H1 (cell line): ENCODE data around the gene DXO. TPM values are rescaled to one million over a fixed set of nuclear protein-coding genes. Genes with fewer than 3 reads are reported as not detected.

Experiments used
- CTCF ChIA-PET: fragments of 300-600 bp; sonication (Branson Sonifier 250); formaldehyde crosslinking; loops from one replicate; lab custom pipeline; 2021; ENCODE audit not compliant: partially characterized antibody; lab: Charles Lee
- POLR2A ChIA-PET: fragments of 300-600 bp; sonication (Branson Sonifier 250); formaldehyde crosslinking; loops from one replicate; lab custom pipeline; 2021; ENCODE audit warnings: inconsistent platforms; ENCODE audit not compliant: partially characterized antibody; lab: Charles Lee
- DNase-seq, 2 experiments: peaks; one replicate each; pipeline versions ENCODE4 v3.0.0 to v3.0.0-alpha.2; 2010 to 2022; ENCODE audit warnings: low spot score in 2 of 2, low read depth in 1 of 2, mixed read lengths in 1 of 2
- FAIRE-seq: peaks from 2 replicates; lab custom pipeline; 2011; peaks lifted over from hg19 to GRCh38; lab: Jason Lieb, UNC
- H2AFZ ChIP-seq: 2 replicates; pipeline ENCODE4 v1.8.1; 2012; ENCODE audit warnings: low read length, inconsistent platforms
- H2AK5ac ChIP-seq: 2 replicates; pipeline ENCODE4 v1.6.1; 2013; ENCODE audit warnings: low read depth, low read length
- H2BK120ac ChIP-seq: replicated peaks from 2 replicates; pipeline ENCODE3; 2013; ENCODE audit warnings: low read depth, low read length, inconsistent platforms
- H2BK12ac ChIP-seq: 2 replicates; pipeline ENCODE4 v1.6.1; 2013; ENCODE audit warnings: low read depth, low read length
- H2BK15ac ChIP-seq: 2 replicates; pipeline ENCODE4 v1.6.1; 2013; ENCODE audit warnings: low read length
- H2BK20ac ChIP-seq: 2 replicates; pipeline ENCODE4 v1.6.1; 2013; ENCODE audit warnings: low read length
- H2BK5ac ChIP-seq: 2 replicates; pipeline ENCODE4 v1.6.1; 2013; ENCODE audit warnings: low read depth, low read length
- H3K14ac ChIP-seq: 2 replicates; pipeline ENCODE4 v1.6.1; 2013; ENCODE audit warnings: inconsistent platforms; ENCODE audit not compliant: insufficient read length
- H3K18ac ChIP-seq: 2 replicates; pipeline ENCODE4 v1.6.1; 2013; ENCODE audit warnings: low read length; ENCODE audit errors: extremely low read depth
- H3K23ac ChIP-seq: 2 replicates; pipeline ENCODE4 v1.6.1; 2013; ENCODE audit warnings: inconsistent platforms; ENCODE audit not compliant: insufficient read length
- H3K23me2 ChIP-seq: 2 replicates; pipeline ENCODE4 v1.6.1; 2013; ENCODE audit warnings: low read depth, low read length
- H3K27ac ChIP-seq: 2 replicates; pipeline ENCODE4 v1.6.1; 2011; ENCODE audit warnings: low read depth, low read length, inconsistent platforms
- H3K27me3 ChIP-seq, 4 experiments: replicated peaks in 1 of 4; 1 replicate in 1 of 4; 2 replicates in 3 of 4; pipeline versions ENCODE4 v1.6.1 to v1.8.1; 2011 to 2013; ENCODE audit warnings: low read length in 3 of 4, mild to moderate bottlenecking in 3 of 4, inconsistent platforms in 2 of 4, mixed read lengths in 2 of 4, moderate library complexity in 1 of 4; ENCODE audit not compliant: control insufficient read depth in 3 of 4, insufficient read depth in 3 of 4; ENCODE audit errors: extremely low read depth in 1 of 4
- H3K36me3 ChIP-seq, 4 experiments: 2 replicates each; pipeline versions ENCODE4 v1.6.1 to v1.8.1; 2011 to 2013; ENCODE audit warnings: mild to moderate bottlenecking in 4 of 4, low read length in 3 of 4, moderate library complexity in 2 of 4, control low read depth in 1 of 4, inconsistent platforms in 1 of 4; ENCODE audit not compliant: insufficient read depth in 4 of 4, control insufficient read depth in 2 of 4
- H3K4ac ChIP-seq: replicated peaks from 2 replicates; pipeline ENCODE3; 2013; ENCODE audit warnings: low read length, low read depth, mixed read lengths, inconsistent platforms; ENCODE audit not compliant: insufficient read length
- H3K4me1 ChIP-seq, 4 experiments: replicated peaks in 1 of 4; 1 replicate in 1 of 4; 2 replicates in 3 of 4; pipeline versions ENCODE4 v1.6.1 to v1.8.1; 2011 to 2013; ENCODE audit warnings: low read length in 3 of 4, inconsistent platforms in 2 of 4, mixed read lengths in 1 of 4; ENCODE audit not compliant: insufficient read depth in 4 of 4, control insufficient read depth in 3 of 4
- H3K4me2 ChIP-seq, 2 experiments: 2 replicates each; pipeline versions ENCODE4 v1.6.1 to v1.8.1; 2011 to 2013; ENCODE audit warnings: low read depth in 2 of 2, low read length in 2 of 2, control low read depth in 1 of 2, inconsistent platforms in 1 of 2, mild to moderate bottlenecking in 1 of 2; ENCODE audit not compliant: insufficient read depth in 1 of 2
- H3K4me3 ChIP-seq, 4 experiments: fragments of 200-600, 300-600 bp in 1 of 4; sonication (generic), shearing (Covaris generic), sonication (Bioruptor Twin) in 1 of 4; 2 replicates each; pipeline versions ENCODE4 v1.5.1 to v1.8.1; 2011 to 2016; ENCODE audit warnings: low read length in 4 of 4, low read depth in 3 of 4, control low read depth in 2 of 4, inconsistent platforms in 2 of 4, mild to moderate bottlenecking in 2 of 4, mixed read lengths in 1 of 4, moderate library complexity in 1 of 4; ENCODE audit not compliant: insufficient read depth in 2 of 4; ENCODE audit errors: extremely low read depth in 1 of 4
- H3K56ac ChIP-seq: replicated peaks from 2 replicates; pipeline ENCODE3; 2013; ENCODE audit warnings: low read depth, mild to moderate bottlenecking, mixed read lengths, low read length, inconsistent platforms; ENCODE audit not compliant: insufficient read length
- H3K79me1 ChIP-seq: 2 replicates; pipeline ENCODE4 v1.6.1; 2013; ENCODE audit warnings: low read depth, low read length, control low read depth
- H3K79me2 ChIP-seq, 2 experiments: 2 replicates each; pipeline versions ENCODE4 v1.6.1 to v1.8.1; 2012 to 2013; ENCODE audit warnings: low read length in 2 of 2, mild to moderate bottlenecking in 2 of 2, inconsistent platforms in 1 of 2; ENCODE audit not compliant: insufficient read depth in 2 of 2, control insufficient read depth in 1 of 2
- H3K9ac ChIP-seq, 4 experiments: replicated peaks in 1 of 4; 1 replicate in 1 of 4; 2 replicates in 3 of 4; pipeline versions ENCODE4 v1.6.1 to v1.8.1; 2011 to 2013; ENCODE audit warnings: low read depth in 3 of 4, low read length in 3 of 4, control low read depth in 2 of 4, mild to moderate bottlenecking in 2 of 4, moderate library complexity in 2 of 4, inconsistent platforms in 1 of 4; ENCODE audit errors: extremely low read depth in 1 of 4
- H3K9me3 ChIP-seq, 2 experiments: 2 replicates each; pipeline versions ENCODE4 v1.6.1 to v1.8.1; 2012 to 2013; ENCODE audit warnings: mild to moderate bottlenecking in 2 of 2, moderate library complexity in 2 of 2, control low read depth in 1 of 2, inconsistent platforms in 1 of 2, low read depth in 1 of 2, low read length in 1 of 2, mixed read lengths in 1 of 2; ENCODE audit not compliant: insufficient read depth in 2 of 2
- H4K20me1 ChIP-seq, 2 experiments: replicated peaks in 1 of 2; 2 replicates each; pipeline versions ENCODE3 to v1.8.1; 2011 to 2013; ENCODE audit warnings: inconsistent platforms in 2 of 2, low read length in 2 of 2, mild to moderate bottlenecking in 1 of 2; ENCODE audit not compliant: insufficient read depth in 2 of 2, control insufficient read depth in 1 of 2
- H4K5ac ChIP-seq: 2 replicates; pipeline ENCODE4 v1.6.1; 2013; ENCODE audit warnings: low read length, low read depth, mixed read lengths, inconsistent platforms; ENCODE audit not compliant: insufficient read length
- H4K8ac ChIP-seq: 2 replicates; pipeline ENCODE4 v1.8.0; 2013; ENCODE audit warnings: mild to moderate bottlenecking, moderate library complexity, low read length, inconsistent platforms; ENCODE audit not compliant: insufficient read depth; ENCODE audit errors: extremely low read depth
- H4K91ac ChIP-seq: replicated peaks from 2 replicates; pipeline ENCODE3; 2013; ENCODE audit warnings: low read length, mixed read lengths, inconsistent platforms; ENCODE audit not compliant: insufficient read length
- GTF2F1 ChIP-seq: IDR thresholded peaks from 2 replicates; pipeline ENCODE4 v1.6.1; 2012; ENCODE audit warnings: low read depth, low read length, improper control_type of control experiment, borderline replicate concordance
- KDM5A ChIP-seq: fragments of 200-600 bp; IDR thresholded peaks from 2 replicates; pipeline ENCODE4 v1.7.1; 2012; ENCODE audit warnings: mild to moderate bottlenecking, low read length, inconsistent platforms, mixed read lengths
- MAFK ChIP-seq: IDR thresholded peaks from 2 replicates; pipeline ENCODE4 v1.6.1; 2012; ENCODE audit warnings: low read depth, mild to moderate bottlenecking, improper control_type of control experiment, low read length
- POU5F1 ChIP-seq: IDR thresholded peaks from 2 replicates; pipeline ENCODE4 v1.6.1; 2011; ENCODE audit warnings: low read depth, mild to moderate bottlenecking, low read length, moderate library complexity
- RXRA ChIP-seq: IDR thresholded peaks from 2 replicates; pipeline ENCODE4 v1.6.1; 2011; ENCODE audit warnings: low read depth, mild to moderate bottlenecking, low read length, moderate library complexity; ENCODE audit not compliant: insufficient read depth
- SP2 ChIP-seq: IDR thresholded peaks from 2 replicates; pipeline ENCODE4 v1.6.1; 2012; ENCODE audit warnings: mild to moderate bottlenecking, low read length, inconsistent platforms
- ZNF274 ChIP-seq: IDR thresholded peaks from 2 replicates; pipeline ENCODE4 v1.7.0; 2012; ENCODE audit warnings: low read length, borderline replicate concordance; ENCODE audit errors: extremely low read depth
- WGBS, 2 experiments: shearing (Covaris generic) in 1 of 2; methylation state at CpG; one replicate each; pipeline versions ENCODE4 v1.1.6 to v1.1.7; 2013 to 2015; ENCODE audit warnings: low lambda C conversion rate in 2 of 2, mixed read lengths in 2 of 2, inconsistent platforms in 1 of 2, low coverage in 1 of 2, missing lambda C conversion rate in 1 of 2; ENCODE audit not compliant: insufficient replicate concordance in 2 of 2, insufficient coverage in 1 of 2, insufficient read length in 1 of 2; ENCODE audit errors: extremely low coverage in 1 of 2, missing lambda C conversion rate in 1 of 2; 5-methylcytosine and 5-hydroxymethylcytosine counted together
- polyA plus RNA-seq, 7 experiments: library from polyadenylated mRNA; depleted of rRNA in 3 of 7; stranded (reverse) in 5 of 7; unstranded in 2 of 7; fragments of >200 nt in 5 of 7; fragments of 200-250 nt in 2 of 7; gene quantifications; 1 replicate in 5 of 7; 2 replicates in 1 of 7; 4 replicates in 1 of 7; pipeline versions ENCODE4 v1.2.1 to v1.2.3, GENCODE V29; 2011 to 2013; ENCODE audit warnings: missing spikeins in 2 of 7, mixed read lengths in 2 of 7
- total RNA-seq: library from RNA; stranded (reverse); fragmentation: NEBNext Ultra II Directional; extraction: Animal tissue kit (Norgen Biotek cat#: 25700); gene quantifications from 2 replicates; pipeline ENCODE4 v1.2.1, GENCODE V29; 2021

The DXO gene
- total and polyA plus RNA-seq, 2 of the 8 experiments (the other 6 are each of a cell fraction or from before 2014, with no cell fraction given), result 14.7 to 23.9 TPM

DNA sequence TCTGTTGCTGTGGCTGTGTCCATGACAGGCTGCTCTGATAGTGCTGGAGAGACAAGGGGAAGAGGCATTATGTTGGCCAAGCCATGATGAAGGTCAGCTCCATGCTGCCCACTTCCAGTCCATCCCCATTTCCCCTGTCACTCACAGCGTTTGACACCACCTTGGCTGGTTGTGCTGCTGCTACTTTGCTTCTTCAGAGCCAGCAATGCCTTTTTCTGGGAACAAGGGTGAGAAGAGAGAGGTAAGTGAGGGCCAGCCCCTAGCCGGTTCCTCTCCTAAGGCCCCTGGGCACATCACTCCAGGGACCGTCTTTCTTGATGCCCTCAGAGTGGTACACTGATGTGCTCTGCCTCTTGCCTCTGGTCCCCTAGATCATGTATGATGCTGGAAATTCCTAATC lies 15.1 kb downstream of the DXO start:
- H2AFZ ChIP-seq, result no peak overlapping the region
- H3K4ac ChIP-seq, result no peak overlapping the region
- DNase-seq (no peak), FAIRE-seq (no peak)
- no peaks in the 10 kb centered on the region for H3K9me3 ChIP-seq
- H4K20me1 ChIP-seq, result peaks cover 0 to 2% of the 10 kb centered on the region in 2 experiments
- peaks cover 14 to 53% (median 49%) of the 10 kb centered on the region in 4 experiments; a peak in 7 of 8 replicates for H3K36me3 ChIP-seq
- no peak overlapping the region for H4K8ac ChIP-seq
- H2BK120ac ChIP-seq, result no peak overlapping the region
- peaks cover 10% of the 10 kb centered on the region for H3K23me2 ChIP-seq
- CTCF ChIA-PET, result no interaction called here
- H3K4me1 ChIP-seq, result peaks cover 0 to 6% (median 3%) of the 10 kb centered on the region in 4 experiments; a peak in 3 of 7 replicates
- POLR2A ChIA-PET, result interaction anchor here (0.6 to 16.4 kb wide), 4 partner anchors 12 to 415 kb away, joined by 3 to 279 read pairs (median 4); partner anchors contain the start of genes CFB and DXO
- H2BK20ac ChIP-seq, result no peak overlapping the region
- H2BK5ac ChIP-seq, result no peak overlapping the region
- no peak overlapping the region for H3K23ac ChIP-seq
- no peak overlapping the region for H2AK5ac ChIP-seq
- no peak overlapping the region for H3K4me2 ChIP-seq
- H3K27me3 ChIP-seq, result no peaks in the 10 kb centered on the region
- H3K9ac ChIP-seq, result no peak overlapping the region
- no peak overlapping the region for H4K5ac ChIP-seq
- no peak overlapping the region for H3K4me3 ChIP-seq
- peaks cover 0 to 24% of the 10 kb centered on the region in 2 experiments; a peak in 3 of 4 replicates for H3K79me2 ChIP-seq
- H3K18ac ChIP-seq, result no peak overlapping the region
- peaks cover 5% of the 10 kb centered on the region for H3K79me1 ChIP-seq
- no peak overlapping the region for H3K56ac ChIP-seq
- H2BK12ac ChIP-seq, result no peak overlapping the region
- 86% methylated on average over 3 of the region's 3 CpGs; no CpG with 5 or more reads in 1 of the 2 experiments for WGBS, 2 experiments
- H4K91ac ChIP-seq, result no peak overlapping the region
- no peak overlapping the region for H3K27ac ChIP-seq
- no peak overlapping the region for H3K14ac ChIP-seq
- no peak overlapping the region for H2BK15ac ChIP-seq
- TF ChIP-seq SP2, result no peak
- no peak for TF ChIP-seq ZNF274
- no peak for TF ChIP-seq GTF2F1
- TF ChIP-seq RXRA, result no peak
- TF ChIP-seq KDM5A, result no peak
- TF ChIP-seq POU5F1, result no peak
- no peak for TF ChIP-seq MAFK
